HepG2 (cell line): ENCODE data around the gene TUBG1. TPM values are rescaled to one million over a fixed set of nuclear protein-coding genes. Genes with fewer than 3 reads are reported as not detected.

ENCODE experiments used
- ARID5B ChIP-seq: IDR thresholded peaks from 2 replicates; pipeline ENCODE4 v1.4.0; 2020; ENCODE audit warnings: mild to moderate bottlenecking, missing genetic modification reagents
- CBX1 ChIP-seq: IDR thresholded peaks from one replicate; pipeline ENCODE4 v1.6.1; 2016; ENCODE audit warnings: antibody characterized with exemption, low read depth
- ELF4 ChIP-seq: sonication (generic); formaldehyde crosslinking; IDR thresholded peaks from 2 replicates; pipeline ENCODE4 v1.5.0; 2020; ENCODE audit warnings: missing genetic modification reagents, mild to moderate bottlenecking, moderate library complexity, borderline replicate concordance
- FOXJ3 ChIP-seq: sonication (generic); formaldehyde crosslinking; IDR thresholded peaks from 2 replicates; pipeline ENCODE4 v1.4.0; 2020; ENCODE audit warnings: missing genetic modification reagents, mild to moderate bottlenecking, borderline replicate concordance
- KDM5B ChIP-seq: sonication (generic); formaldehyde crosslinking; IDR thresholded peaks from 2 replicates; pipeline ENCODE4 v1.4.0; 2020; ENCODE audit warnings: missing genetic modification reagents, mild to moderate bottlenecking, borderline replicate concordance
- NCOR1 ChIP-seq: fragments of 200-600 bp; sonication (generic); IDR thresholded peaks from 2 replicates; pipeline ENCODE4 v1.7.0; 2017; ENCODE audit warnings: antibody characterized with exemption, low read length, borderline replicate concordance
- NFKBIZ ChIP-seq: IDR thresholded peaks from 2 replicates; pipeline ENCODE4 v1.6.1; 2018; ENCODE audit warnings: missing genetic modification reagents, missing compliant biosample characterization
- SKIL ChIP-seq: sonication (generic); formaldehyde crosslinking; IDR thresholded peaks from 2 replicates; pipeline ENCODE4 v1.8.0; 2022; ENCODE audit warnings: missing genetic modification reagents, mild to moderate bottlenecking, moderate library complexity, borderline replicate concordance
- ZNF12 ChIP-seq: sonication (generic); formaldehyde crosslinking; IDR thresholded peaks from 2 replicates; pipeline ENCODE4 v1.5.0; 2020; ENCODE audit warnings: missing genetic modification reagents
- ZNF292 ChIP-seq: sonication (generic); formaldehyde crosslinking; IDR thresholded peaks from 2 replicates; pipeline ENCODE4 v1.8.1; 2022; ENCODE audit warnings: mild to moderate bottlenecking, low read depth, missing genetic modification reagents, borderline replicate concordance
- ZNF460 ChIP-seq: sonication (generic); formaldehyde crosslinking; IDR thresholded peaks from 2 replicates; pipeline ENCODE4 v1.5.1; 2020; ENCODE audit warnings: missing genetic modification reagents, mild to moderate bottlenecking, borderline replicate concordance
- ZNF549 ChIP-seq: sonication (generic); formaldehyde crosslinking; IDR thresholded peaks from 2 replicates; pipeline ENCODE4 v1.5.0; 2020; ENCODE audit warnings: missing genetic modification reagents
- ZNF609 ChIP-seq: sonication (generic); formaldehyde crosslinking; IDR thresholded peaks from 2 replicates; pipeline ENCODE4 v1.4.0; 2020; ENCODE audit warnings: mild to moderate bottlenecking, missing genetic modification reagents, borderline replicate concordance
- ZNF777 ChIP-seq: sonication (generic); formaldehyde crosslinking; IDR thresholded peaks from 2 replicates; pipeline ENCODE4 v1.4.0; 2020; ENCODE audit warnings: missing genetic modification reagents
- polyA plus RNA-seq, 8 experiments: library from polyadenylated mRNA; depleted of rRNA in 3 of 8; stranded (reverse) in 7 of 8; unstranded in 1 of 8; fragments of >200 nt; fragmentation: Illumina TruSeq in 4 of 8; extraction: Trizol in 4 of 8; gene quantifications; 2 replicates each; pipeline versions ENCODE4 v1.2.1 to v1.2.3, GENCODE V29; 2011 to 2016; ENCODE audit warnings: low read depth in 4 of 8, missing spikeins in 1 of 8, mixed read lengths in 1 of 8; ENCODE audit not compliant: insufficient read depth in 1 of 8
- total RNA-seq, 5 experiments: library from RNA; depleted of rRNA; stranded (reverse); fragments of >200 nt; fragmentation: Illumina TruSeq; extraction: Trizol; gene quantifications; 2 replicates each; pipeline ENCODE4 v1.2.3, GENCODE V29; 2016; ENCODE audit warnings: low read depth in 1 of 5
- TF ChIP-seq, protein P1 (sequence below): sonication (generic); formaldehyde crosslinking; IDR thresholded peaks from 2 replicates; pipeline ENCODE4 v1.9.0; 2022; ENCODE audit warnings: missing genetic modification reagents, mild to moderate bottlenecking, borderline replicate concordance

Gene TUBG1
- total and polyA plus RNA-seq, 2 of the 13 experiments (the other 11 are each of a cell fraction or from before 2014, with no cell fraction given): 74.1 to 137 TPM

GRCh38 chr17:42562388-42563142 is 46.9 kb upstream of the TUBG1 start (continued):
- TF ChIP-seq SKIL (CRISPR knock-in tag) (no peak), ARID5B (CRISPR knock-in tag) (0 out of 2 replicates have a peak, but pooled peaks have one; percentile 11), NFKBIZ (CRISPR knock-in tag) (peak; percentile 3; the same call in 1 of the 2 replicates), KDM5B (CRISPR knock-in tag) (peak; percentile 71), NCOR1 (no peak; the same call in 1 of the 2 replicates), FOXJ3 (CRISPR knock-in tag) (no peak), ZNF12 (peak; percentile 54; the same call in 1 of the 2 replicates), ELF4 (CRISPR knock-in tag) (peak; percentile 8; the same call in 1 of the 2 replicates), ZNF777 (peak; percentile 81), ZNF292 (CRISPR knock-in tag) (peak; percentile 27; the same call in 1 of the 2 replicates), ZNF460 (CRISPR knock-in tag) (no peak), ZNF549 (CRISPR knock-in tag) (no peak), CBX1 (no peak), ZNF609 (peak; percentile 31; the same call in 1 of the 2 replicates)
- TF ChIP-seq, protein P1, sequence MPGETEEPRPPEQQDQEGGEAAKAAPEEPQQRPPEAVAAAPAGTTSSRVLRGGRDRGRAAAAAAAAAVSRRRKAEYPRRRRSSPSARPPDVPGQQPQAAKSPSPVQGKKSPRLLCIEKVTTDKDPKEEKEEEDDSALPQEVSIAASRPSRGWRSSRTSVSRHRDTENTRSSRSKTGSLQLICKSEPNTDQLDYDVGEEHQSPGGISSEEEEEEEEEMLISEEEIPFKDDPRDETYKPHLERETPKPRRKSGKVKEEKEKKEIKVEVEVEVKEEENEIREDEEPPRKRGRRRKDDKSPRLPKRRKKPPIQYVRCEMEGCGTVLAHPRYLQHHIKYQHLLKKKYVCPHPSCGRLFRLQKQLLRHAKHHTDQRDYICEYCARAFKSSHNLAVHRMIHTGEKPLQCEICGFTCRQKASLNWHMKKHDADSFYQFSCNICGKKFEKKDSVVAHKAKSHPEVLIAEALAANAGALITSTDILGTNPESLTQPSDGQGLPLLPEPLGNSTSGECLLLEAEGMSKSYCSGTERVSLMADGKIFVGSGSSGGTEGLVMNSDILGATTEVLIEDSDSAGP: no peak; the same call in 1 of the 2 replicates
